Measurements from ENCODE around the gene MMP28. TPM values are rescaled to one million over a fixed set of nuclear protein-coding genes. Genes with fewer than 3 reads are reported as not detected.

Gene MMP28
- total and polyA plus RNA-seq, 2 of the 4 experiments (the other 2 are of a cell fraction): 0.18 TPM; not detected in 1

GRCh38 chr17:35791681-35792350, 3.6 kb downstream of the MMP28 start:
- Histone ChIP-seq H2BK20ac (ENCODE audit: low read depth, low read length) (no peak overlapping the region), H4K5ac (ENCODE audit: low read depth, low read length) (no peak overlapping the region), H4K91ac (ENCODE audit: insufficient read depth, low read depth, low read length) (no peak overlapping the region), H3K27ac (ENCODE audit: insufficient read depth, low read length) (no peak overlapping the region), H2BK5ac (ENCODE audit: low read depth, low read length, poor library complexity, severe bottlenecking) (no peak overlapping the region), H3K79me1 (ENCODE audit: low read depth in 1 of 2, low read length in 2 of 2) (no peaks in the 10 kb centered on the region), H3K4me1 (ENCODE audit: control insufficient read depth, insufficient read depth, low read length) (peaks cover 20% of the 10 kb centered on the region), H2AK5ac (ENCODE audit: low read depth, low read length) (no peak overlapping the region), H3K27me3 (ENCODE audit: control insufficient read depth, insufficient read depth, low read length) (peaks cover 43% of the 10 kb centered on the region), H3K9me1 (ENCODE audit: insufficient read depth, low read length) (peaks cover 17% of the 10 kb centered on the region), H3K4me2 (ENCODE audit: low read depth, low read length) (no peak overlapping the region), H3K9me3 (ENCODE audit: control insufficient read depth, insufficient read depth, low read length) (no peaks in the 10 kb centered on the region), H3K56ac (ENCODE audit: extremely low read depth, insufficient read depth, low read length) (no peak overlapping the region), H2AFZ (replicated peaks; ENCODE audit: low read length, poor library complexity) (no peak overlapping the region), H3K36me3 (ENCODE audit: control insufficient read depth, insufficient read depth, low read length) (no peaks in the 10 kb centered on the region), H3K14ac (replicated peaks; ENCODE audit: low read depth, low read length) (no peak overlapping the region), H4K20me1 (ENCODE audit: insufficient read depth, low read length) (no peaks in the 10 kb centered on the region; the same call in 1 of the 2 replicates), H2AK9ac (replicated peaks; ENCODE audit: low read depth, low read length, poor library complexity) (no peak overlapping the region), H3K23ac (ENCODE audit: low read depth, low read length) (no peak overlapping the region), H3K4ac (ENCODE audit: low read depth, low read length) (no peak overlapping the region), H3K4me3 (ENCODE audit: insufficient read depth, low read depth, low read length) (no peak overlapping the region), H2BK15ac (ENCODE audit: low read depth, low read length) (no peak overlapping the region), H2BK120ac (ENCODE audit: low read depth, low read length) (no peak overlapping the region), H3K18ac (ENCODE audit: low read depth, low read length) (no peak overlapping the region), H4K8ac (ENCODE audit: low read depth in 2 of 2, low read length in 2 of 2) (no peak overlapping the region; a peak in 1 of 4 replicates), H3K9ac (ENCODE audit: low read depth, low read length) (no peak overlapping the region)
- intact Hi-C loops (cut with micrococcal nuclease): no loop called here
- dilution Hi-C loops (cut with HindIII; ENCODE audit: low sequenced_read_pairs, unreplicated experiment): no loop called here
- TF ChIP-seq CEBPB (IDR thresholded peaks at IDR 0.05; ENCODE audit: low read depth, low read length) (no peak), BHLHE40 (IDR thresholded peaks at IDR 0.05; ENCODE audit: low read depth, low read length) (no peak), USF2 (IDR thresholded peaks at IDR 0.05; ENCODE audit: low read depth, low read length) (no peak), SMC3 (IDR thresholded peaks at IDR 0.05; ENCODE audit: low read depth, low read length) (no peak), RCOR1 (IDR thresholded peaks at IDR 0.05; ENCODE audit: insufficient replicate concordance, low read length) (no peak), MAZ (IDR thresholded peaks at IDR 0.05; ENCODE audit: borderline replicate concordance, low read depth, low read length) (no peak), MXI1 (IDR thresholded peaks at IDR 0.05; ENCODE audit: borderline replicate concordance, low read depth, low read length) (no peak), NFE2L2 (IDR thresholded peaks at IDR 0.05; ENCODE audit: low read depth, low read length) (no peak), CHD1 (IDR thresholded peaks at IDR 0.05; ENCODE audit: low read depth, low read length) (no peak), RAD21 (IDR thresholded peaks at IDR 0.05; ENCODE audit: low read length) (no peak)
- DNase-seq: no peak
- 26% methylated on average over 3 of the region's 9 CpGs; no CpG with 5 or more reads in 1 of the 2 experiments for WGBS, 2 experiments (ENCODE audit: extremely low coverage in 2 of 2, insufficient read length in 1 of 2)
- BruUV-seq (replicated peaks): no TSS peak
- POLR2A ChIA-PET (ENCODE audit: unreplicated experiment): no interaction called here
- CTCF ChIA-PET: interaction anchor here (1.1 to 2.2 kb wide), 2 partner anchors 17 to 28 kb away, joined by 3 to 7 read pairs; partner anchors contain the start of gene TAF15
- in situ Hi-C loops (cut with MboI; ENCODE audit: low sequenced_read_pairs): no loop called here
- no peak for ATAC-seq (ENCODE audit: low read depth)

Data from IMR-90 (cell line).